Thyroid gland (tissue), 4 donors: Measurements from ENCODE around the gene FBXL20. TPM values are rescaled to one million over a fixed set of nuclear protein-coding genes. Genes with fewer than 3 reads are reported as not detected.

ENCODE experiments used
- DNase-seq, 2 donors: peaks; one replicate each; pipeline ENCODE4 v3.0.0-alpha.2; 2019
- H3K27ac ChIP-seq, 3 donors: fragments of 200-600 bp; sonication (generic); 1 replicate in 2 of 3; 2 replicates in 1 of 3; pipeline ENCODE4 v1.5.1; 2016 to 2019; ENCODE audit warnings: mild to moderate bottlenecking in 1 of 3, moderate library complexity in 1 of 3
- H3K27me3 ChIP-seq: fragments of 200-600 bp; sonication (generic); one replicate; pipeline ENCODE4 v1.5.1; 2019
- H3K36me3 ChIP-seq, 2 donors: fragments of 200-600 bp; sonication (generic); one replicate each; pipeline ENCODE4 v1.5.1; 2016 to 2019
- H3K4me1 ChIP-seq, 2 donors: fragments of 200-600 bp; sonication (generic); one replicate each; pipeline ENCODE4 v1.5.1; 2017 to 2019
- H3K4me3 ChIP-seq, 3 donors: fragments of 200-600 bp; sonication (generic); replicated peaks in 1 of 3; 1 replicate in 2 of 3; 2 replicates in 1 of 3; pipeline ENCODE4 v1.5.1; 2016; ENCODE audit warnings: mild to moderate bottlenecking in 1 of 3
- H3K9me3 ChIP-seq: fragments of 200-600 bp; sonication (generic); one replicate; pipeline ENCODE4 v1.5.1; 2017
- POLR2A ChIP-seq, 2 donors: fragments of 450-650 bp; IDR thresholded peaks; one replicate each; pipeline ENCODE4 v1.6.1; 2017; ENCODE audit warnings: antibody characterized with exemption in 2 of 2, mild to moderate bottlenecking in 2 of 2, moderate library complexity in 1 of 2
- WGBS, 2 donors: methylation state at CpG; one replicate each; pipeline ENCODE4 v1.1.5; 2017; 5-methylcytosine and 5-hydroxymethylcytosine counted together
- intact Hi-C: fragments of 100-400 bp; cut with DNase I; formaldehyde crosslinking; loops from one replicate; pipeline ENCODE4 v1.15.1; 2023
- total RNA-seq, 4 donors: library from RNA; depleted of rRNA; stranded (reverse); fragments of >200 nt; gene quantifications; one replicate each; pipeline ENCODE4 v1.2.3, GENCODE V29; 2016
- TF ChIP-seq, protein P1 (sequence below), 6 experiments: fragments of 200-600 bp in 3 of 6; fragments of 450-650 bp in 3 of 6; sonication (generic) in 3 of 6; IDR thresholded peaks; one replicate each; pipeline ENCODE4 v1.5.1; 2016 to 2019; ENCODE audit warnings: antibody characterized with exemption in 6 of 6, mild to moderate bottlenecking in 2 of 6, inconsistent platforms in 1 of 6, moderate library complexity in 1 of 6

The FBXL20 gene
- total RNA-seq, 4 donors from 2014 or later, result 17.2 to 27.7 (median 22.2) TPM

DNA sequence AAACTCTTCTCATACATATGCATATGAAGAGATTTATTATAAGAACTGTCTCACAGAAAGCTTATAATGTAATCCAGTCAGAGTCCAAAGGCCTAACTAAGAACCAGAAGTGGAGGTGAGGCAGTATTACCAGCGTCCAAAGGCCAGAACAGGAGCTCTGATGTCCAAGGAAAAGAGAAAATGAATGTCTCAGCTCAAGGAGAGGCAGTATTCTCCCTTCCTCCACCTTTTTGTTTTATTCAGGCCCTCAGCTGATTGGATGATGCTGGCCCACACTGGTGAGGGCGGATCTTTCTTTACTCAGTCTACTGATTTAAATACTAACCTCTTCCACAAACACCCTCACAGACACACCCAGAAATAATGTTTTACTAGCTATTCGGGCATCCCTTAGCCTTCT, 43.4 kb downstream of the FBXL20 start:
- Histone ChIP-seq H3K27ac (no peak overlapping the region), H3K27me3 (no peaks in the 10 kb centered on the region), H3K9me3 (no peaks in the 10 kb centered on the region), H3K4me1 (no peaks in the 10 kb centered on the region), H3K36me3 (no peaks in the 10 kb centered on the region), H3K4me3 (no peak overlapping the region)
- no peak for DNase-seq
- intact Hi-C loops, result no loop called here
- no peak for TF ChIP-seq POLR2A (IDR thresholded peaks at IDR 0.05)
- TF ChIP-seq, protein P1, sequence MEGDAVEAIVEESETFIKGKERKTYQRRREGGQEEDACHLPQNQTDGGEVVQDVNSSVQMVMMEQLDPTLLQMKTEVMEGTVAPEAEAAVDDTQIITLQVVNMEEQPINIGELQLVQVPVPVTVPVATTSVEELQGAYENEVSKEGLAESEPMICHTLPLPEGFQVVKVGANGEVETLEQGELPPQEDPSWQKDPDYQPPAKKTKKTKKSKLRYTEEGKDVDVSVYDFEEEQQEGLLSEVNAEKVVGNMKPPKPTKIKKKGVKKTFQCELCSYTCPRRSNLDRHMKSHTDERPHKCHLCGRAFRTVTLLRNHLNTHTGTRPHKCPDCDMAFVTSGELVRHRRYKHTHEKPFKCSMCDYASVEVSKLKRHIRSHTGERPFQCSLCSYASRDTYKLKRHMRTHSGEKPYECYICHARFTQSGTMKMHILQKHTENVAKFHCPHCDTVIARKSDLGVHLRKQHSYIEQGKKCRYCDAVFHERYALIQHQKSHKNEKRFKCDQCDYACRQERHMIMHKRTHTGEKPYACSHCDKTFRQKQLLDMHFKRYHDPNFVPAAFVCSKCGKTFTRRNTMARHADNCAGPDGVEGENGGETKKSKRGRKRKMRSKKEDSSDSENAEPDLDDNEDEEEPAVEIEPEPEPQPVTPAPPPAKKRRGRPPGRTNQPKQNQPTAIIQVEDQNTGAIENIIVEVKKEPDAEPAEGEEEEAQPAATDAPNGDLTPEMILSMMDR (IDR thresholded peaks at IDR 0.05), result no peak
- 82 to 88% methylated on average over 3 of the region's 3 CpGs for WGBS, 2 donors

GRCh38 chr17:39357488-39357887, 43.9 kb downstream of the FBXL20 start:
- no peak for DNase-seq
- intact Hi-C loops, result no loop called here
- Histone ChIP-seq H3K9me3 (no peaks in the 10 kb centered on the region), H3K36me3 (no peaks in the 10 kb centered on the region), H3K27me3 (no peaks in the 10 kb centered on the region), H3K4me3 (no peak overlapping the region), H3K27ac (no peak overlapping the region), H3K4me1 (no peaks in the 10 kb centered on the region)
- 88 to 94% methylated on average over 8 of the region's 8 CpGs for WGBS, 2 donors
- TF ChIP-seq, protein P1 (IDR thresholded peaks at IDR 0.05), result no peak
- TF ChIP-seq POLR2A (IDR thresholded peaks at IDR 0.05), result no peak

DNA sequence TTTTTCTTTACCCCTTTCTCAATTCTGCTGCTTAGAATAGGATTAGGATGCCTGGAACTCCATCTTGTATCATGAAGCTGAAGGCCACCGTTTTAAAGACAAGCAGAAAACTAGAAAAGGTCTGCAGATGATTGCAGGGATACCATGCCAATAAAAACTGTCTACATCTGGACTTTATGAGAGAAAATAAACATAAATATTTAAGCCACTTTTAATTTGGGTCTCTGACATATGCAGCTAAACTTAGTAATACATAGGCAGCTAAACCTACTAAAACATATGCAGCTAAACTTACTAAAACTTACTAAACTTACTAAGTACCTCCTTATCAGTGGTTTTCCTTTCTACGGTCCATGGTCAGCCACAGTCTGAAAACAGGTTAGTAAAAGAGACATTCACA, 48.4 kb downstream of the FBXL20 start:
- Histone ChIP-seq H3K9me3 (no peaks in the 10 kb centered on the region), H3K4me3 (no peak overlapping the region), H3K27me3 (no peaks in the 10 kb centered on the region), H3K4me1 (no peaks in the 10 kb centered on the region), H3K36me3 (no peaks in the 10 kb centered on the region), H3K27ac (no peak overlapping the region)
- intact Hi-C loops, result no loop called here
- no peak for TF ChIP-seq POLR2A (IDR thresholded peaks at IDR 0.05)
- TF ChIP-seq, protein P1 (IDR thresholded peaks at IDR 0.05), result no peak
- no peak for DNase-seq
- WGBS, 2 donors, result 72 to 80% methylated on average over 2 of the region's 2 CpGs

GRCh38 chr17:39352511-39352910, 48.9 kb downstream of the FBXL20 start:
- WGBS, 2 donors, result 79 to 81% methylated on average over 4 of the region's 4 CpGs
- TF ChIP-seq, protein P1 (IDR thresholded peaks at IDR 0.05), result peak in 1 of 6 experiments; percentile 10
- no peak for TF ChIP-seq POLR2A (IDR thresholded peaks at IDR 0.05)
- intact Hi-C loops, result no loop called here
- Histone ChIP-seq H3K4me1 (no peaks in the 10 kb centered on the region), H3K4me3 (no peak overlapping the region), H3K27me3 (no peaks in the 10 kb centered on the region), H3K9me3 (no peaks in the 10 kb centered on the region), H3K27ac (no peak overlapping the region), H3K36me3 (no peaks in the 10 kb centered on the region)
- no peak for DNase-seq

- no peaks in the 10 kb centered on the region for H3K27me3 ChIP-seq
- no peaks in the 10 kb centered on the region for H3K36me3 ChIP-seq
- intact Hi-C loops, result no loop called here
- TF ChIP-seq, protein P1 (IDR thresholded peaks at IDR 0.05), result no peak
- no peak for TF ChIP-seq POLR2A (IDR thresholded peaks at IDR 0.05)
- H3K27ac ChIP-seq, result no peak overlapping the region
- DNase-seq, result no peak
- H3K4me1 ChIP-seq, result no peaks in the 10 kb centered on the region
- H3K9me3 ChIP-seq, result no peaks in the 10 kb centered on the region
- H3K4me3 ChIP-seq, result no peak overlapping the region
Measured at GRCh38 chr17:39351508-39351907, 49.9 kb downstream of the FBXL20 start.
